ENCODE results near the gene NUP93. TPM values are rescaled to one million over a fixed set of nuclear protein-coding genes. Genes with fewer than 3 reads are reported as not detected.
"Not testable (repeated sequence)": the region's sequence is repeated elsewhere in the genome, so short reads cannot be mapped to it uniquely, and the experiment has no call there.

NUP93 gene
- total RNA-seq, 1 donor from 2014 or later = 152 TPM

DNA sequence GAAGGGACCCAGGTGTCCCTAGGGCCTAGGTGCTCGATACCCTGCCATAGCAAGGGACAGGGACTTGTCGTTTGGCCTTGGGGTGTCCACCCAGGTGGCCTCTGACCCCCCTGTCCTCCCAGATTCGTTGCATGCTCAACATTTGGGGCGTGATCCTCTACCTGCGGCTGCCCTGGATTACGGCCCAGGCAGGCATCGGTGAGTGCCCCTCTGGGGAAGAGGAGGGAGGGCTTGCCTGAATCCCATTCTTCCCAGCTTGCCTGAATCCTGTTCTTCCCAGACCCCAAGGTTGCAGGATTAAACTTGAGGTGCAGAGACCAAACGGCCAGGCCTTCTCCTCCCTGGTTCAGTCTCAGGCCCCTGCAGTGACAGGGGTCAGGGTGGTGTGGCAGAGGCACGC is 138.2 kb downstream of the NUP93 start:
- Mint-ChIP-seq H3K9me3 (no peaks in the 10 kb centered on the region), H3K4me1 (ENCODE audit: low read depth) (peaks cover 13% of the 10 kb centered on the region), H3K4me3 (no peak overlapping the region), H3K27me3 (ENCODE audit: insufficient read depth) (no peaks in the 10 kb centered on the region), H3K27ac (no peak overlapping the region), H3K36me3 (ENCODE audit: low read depth) (no peaks in the 10 kb centered on the region)
- intact Hi-C loops (cut with micrococcal nuclease) = loop anchor here (5.0 to 10.0 kb wide), 2 partner anchors 177 to 291 kb away; no protein-coding TSS in a partner anchor
- no peak for DNase-seq (ENCODE audit: low spot score)

- H3K4me1 Mint-ChIP-seq (ENCODE audit: low read depth); H3K4me3 Mint-ChIP-seq; H3K27ac Mint-ChIP-seq; H3K9me3 Mint-ChIP-seq; H3K27me3 Mint-ChIP-seq (ENCODE audit: insufficient read depth); H3K36me3 Mint-ChIP-seq (ENCODE audit: low read depth); DNase-seq (ENCODE audit: low spot score): not testable (repeated sequence)
- intact Hi-C loops (cut with micrococcal nuclease) = loop anchor here (5.0 to 10.0 kb wide), 2 partner anchors 176 to 291 kb away; no protein-coding TSS in a partner anchor
Observed at GRCh38 chr16:56868766-56869165, 138.8 kb downstream of the NUP93 start.

DNA sequence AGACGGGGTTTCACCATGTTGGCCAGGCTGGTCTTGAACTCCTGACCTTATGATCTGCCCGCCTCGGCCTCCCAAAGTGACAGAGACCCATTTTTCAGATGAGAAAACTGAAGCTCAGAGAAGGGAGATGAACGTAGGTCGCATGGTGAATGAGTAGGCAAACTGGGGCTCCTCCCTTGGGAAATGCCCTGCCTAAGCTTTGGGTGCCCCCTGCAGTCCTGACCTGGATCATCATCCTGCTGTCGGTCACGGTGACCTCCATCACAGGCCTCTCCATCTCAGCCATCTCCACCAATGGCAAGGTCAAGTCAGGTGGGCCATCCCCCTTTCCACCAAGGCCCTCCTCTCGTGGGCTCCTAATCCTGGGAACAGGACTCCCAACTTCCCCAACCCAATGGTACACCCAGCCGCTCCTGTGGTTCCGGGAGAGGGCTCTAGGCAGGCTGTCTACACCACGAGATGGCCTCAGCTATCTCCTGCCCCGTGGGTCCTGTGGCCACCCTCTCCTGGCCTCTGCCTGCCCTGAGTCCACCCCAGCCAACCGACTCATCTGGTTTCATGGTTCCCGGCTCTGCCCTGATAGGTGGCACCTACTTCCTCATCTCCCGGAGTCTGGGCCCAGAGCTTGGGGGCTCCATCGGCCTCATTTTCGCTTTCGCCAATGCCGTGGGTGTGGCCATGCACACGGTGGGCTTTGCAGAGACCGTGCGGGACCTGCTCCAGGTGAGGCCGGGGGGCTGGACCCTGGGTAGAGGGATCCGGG is 139.8 kb downstream of the NUP93 start:
- Mint-ChIP-seq H3K4me1 (ENCODE audit: low read depth) (peaks cover 7% of the 10 kb centered on the region), H3K36me3 (ENCODE audit: low read depth) (no peaks in the 10 kb centered on the region), H3K27me3 (ENCODE audit: insufficient read depth) (no peaks in the 10 kb centered on the region), H3K27ac (no peak overlapping the region), H3K4me3 (no peak overlapping the region), H3K9me3 (no peaks in the 10 kb centered on the region)
- no peak for DNase-seq (ENCODE audit: low spot score)
- intact Hi-C loops (cut with micrococcal nuclease) = loop anchor here (5.0 to 10.0 kb wide), 2 partner anchors 175 to 292 kb away; no protein-coding TSS in a partner anchor

GRCh38 chr16:56870276-56870888 is 140.5 kb downstream of the NUP93 start:
- DNase-seq (ENCODE audit: low spot score) = no peak
- H3K27me3 Mint-ChIP-seq (ENCODE audit: insufficient read depth) = no peaks in the 10 kb centered on the region
- intact Hi-C loops (cut with micrococcal nuclease) = no loop called here
- H3K4me1 Mint-ChIP-seq (ENCODE audit: low read depth) = peaks cover 7% of the 10 kb centered on the region
- H3K9me3 Mint-ChIP-seq = no peaks in the 10 kb centered on the region
- no peaks in the 10 kb centered on the region for H3K36me3 Mint-ChIP-seq (ENCODE audit: low read depth)
- H3K27ac Mint-ChIP-seq = no peak overlapping the region
- no peak overlapping the region for H3K4me3 Mint-ChIP-seq

DNA sequence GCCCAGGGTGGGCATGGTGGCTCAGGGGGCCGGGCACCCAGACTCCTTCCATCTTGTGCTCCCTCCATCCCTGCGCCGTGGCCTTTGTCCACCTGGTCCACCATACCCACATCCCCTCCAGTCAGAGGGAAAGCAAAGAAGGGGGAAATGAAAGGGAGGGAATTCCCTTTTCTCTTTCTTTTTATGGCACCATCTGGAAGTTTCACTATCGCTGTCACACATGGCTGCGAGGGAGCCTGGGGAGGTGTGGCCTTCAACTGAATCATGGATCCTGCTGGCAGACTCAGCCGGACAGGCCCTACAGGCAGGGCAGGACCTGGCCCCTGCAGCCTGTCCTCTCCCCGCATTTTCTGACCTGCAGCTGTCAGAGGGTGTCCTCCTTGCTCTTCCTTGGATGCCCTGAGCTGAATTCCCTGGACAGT is 141.3 kb downstream of the NUP93 start:
- DNase-seq (ENCODE audit: low spot score) = no peak
- Mint-ChIP-seq H3K4me3 (no peak overlapping the region), H3K4me1 (ENCODE audit: low read depth) (peaks cover 7% of the 10 kb centered on the region), H3K36me3 (ENCODE audit: low read depth) (no peaks in the 10 kb centered on the region), H3K27ac (no peak overlapping the region), H3K9me3 (no peaks in the 10 kb centered on the region), H3K27me3 (ENCODE audit: insufficient read depth) (peaks cover 2% of the 10 kb centered on the region)
- intact Hi-C loops (cut with micrococcal nuclease) = loop anchor here (1.0 kb wide), 1 partner anchor 74 kb away; no protein-coding TSS in a partner anchor

DNA sequence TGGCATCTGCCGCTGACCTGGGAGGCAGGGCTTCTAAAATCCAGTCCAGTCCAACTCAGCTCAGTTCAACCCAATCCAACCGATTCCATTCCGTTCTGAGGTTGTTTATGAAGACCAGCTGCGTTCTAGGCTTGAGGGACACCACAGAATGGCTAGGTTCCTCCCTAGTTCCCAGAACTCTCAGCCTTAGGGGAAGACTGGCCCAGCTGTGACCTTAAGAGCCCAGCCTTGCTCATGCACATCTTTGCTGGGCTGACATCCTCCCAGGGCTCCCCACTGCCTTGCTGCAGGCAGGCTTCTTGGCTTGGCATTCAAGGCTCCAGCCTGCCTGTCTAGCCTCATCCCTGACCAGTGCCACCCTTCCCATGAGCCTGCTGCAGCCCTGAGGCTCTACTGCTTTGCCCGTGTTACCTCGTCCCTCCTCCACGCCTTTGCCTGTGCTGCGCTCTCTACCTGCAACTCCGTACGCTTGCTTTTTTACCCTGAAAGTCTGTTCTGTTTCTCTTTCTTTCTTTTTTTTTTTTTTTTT is 143.0 kb downstream of the NUP93 start:
- no peaks in the 10 kb centered on the region for H3K9me3 Mint-ChIP-seq
- intact Hi-C loops (cut with micrococcal nuclease) = no loop called here
- DNase-seq (ENCODE audit: low spot score) = no peak
- no peaks in the 10 kb centered on the region for H3K4me1 Mint-ChIP-seq (ENCODE audit: low read depth)
- peaks cover 2% of the 10 kb centered on the region for H3K27me3 Mint-ChIP-seq (ENCODE audit: insufficient read depth)
- no peak overlapping the region for H3K27ac Mint-ChIP-seq
- H3K4me3 Mint-ChIP-seq = no peak overlapping the region
- H3K36me3 Mint-ChIP-seq (ENCODE audit: low read depth) = no peaks in the 10 kb centered on the region

DNA sequence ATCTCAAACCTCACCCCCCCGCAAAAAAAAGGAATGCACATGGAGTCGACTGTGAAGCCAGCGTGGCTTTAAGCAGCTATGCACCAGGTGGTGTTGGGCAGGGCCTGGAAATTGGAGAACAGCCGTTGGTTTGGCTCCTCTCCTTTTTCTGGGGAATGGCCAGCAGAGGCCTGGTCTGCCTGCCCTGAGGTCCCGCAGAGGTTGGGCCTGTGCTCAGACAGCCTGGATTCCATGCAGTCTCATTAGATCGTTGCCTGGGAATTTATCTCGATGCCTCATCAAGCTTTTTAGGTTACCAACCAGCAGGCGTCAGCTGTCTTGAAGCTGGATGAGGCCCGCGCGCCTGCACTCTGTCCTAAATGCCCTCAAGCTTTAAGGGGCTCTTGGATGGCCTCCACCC is 144.9 kb downstream of the NUP93 start:
- no peaks in the 10 kb centered on the region for H3K4me1 Mint-ChIP-seq (ENCODE audit: low read depth)
- DNase-seq (ENCODE audit: low spot score) = no peak
- intact Hi-C loops (cut with micrococcal nuclease) = no loop called here
- no peaks in the 10 kb centered on the region for H3K36me3 Mint-ChIP-seq (ENCODE audit: low read depth)
- peaks cover 3% of the 10 kb centered on the region for H3K27me3 Mint-ChIP-seq (ENCODE audit: insufficient read depth)
- H3K27ac Mint-ChIP-seq = no peak overlapping the region
- no peak overlapping the region for H3K4me3 Mint-ChIP-seq
- no peaks in the 10 kb centered on the region for H3K9me3 Mint-ChIP-seq

- H3K9me3 Mint-ChIP-seq = no peaks in the 10 kb centered on the region
- H3K27me3 Mint-ChIP-seq (ENCODE audit: insufficient read depth) = peaks cover 3% of the 10 kb centered on the region
- H3K36me3 Mint-ChIP-seq (ENCODE audit: low read depth) = no peaks in the 10 kb centered on the region
- H3K4me3 Mint-ChIP-seq = no peak overlapping the region
- H3K4me1 Mint-ChIP-seq (ENCODE audit: low read depth) = no peaks in the 10 kb centered on the region
- no peak for DNase-seq (ENCODE audit: low spot score)
- intact Hi-C loops (cut with micrococcal nuclease) = no loop called here
- no peak overlapping the region for H3K27ac Mint-ChIP-seq
Observed at GRCh38 chr16:56876048-56876447, 146.1 kb downstream of the NUP93 start.

DNA sequence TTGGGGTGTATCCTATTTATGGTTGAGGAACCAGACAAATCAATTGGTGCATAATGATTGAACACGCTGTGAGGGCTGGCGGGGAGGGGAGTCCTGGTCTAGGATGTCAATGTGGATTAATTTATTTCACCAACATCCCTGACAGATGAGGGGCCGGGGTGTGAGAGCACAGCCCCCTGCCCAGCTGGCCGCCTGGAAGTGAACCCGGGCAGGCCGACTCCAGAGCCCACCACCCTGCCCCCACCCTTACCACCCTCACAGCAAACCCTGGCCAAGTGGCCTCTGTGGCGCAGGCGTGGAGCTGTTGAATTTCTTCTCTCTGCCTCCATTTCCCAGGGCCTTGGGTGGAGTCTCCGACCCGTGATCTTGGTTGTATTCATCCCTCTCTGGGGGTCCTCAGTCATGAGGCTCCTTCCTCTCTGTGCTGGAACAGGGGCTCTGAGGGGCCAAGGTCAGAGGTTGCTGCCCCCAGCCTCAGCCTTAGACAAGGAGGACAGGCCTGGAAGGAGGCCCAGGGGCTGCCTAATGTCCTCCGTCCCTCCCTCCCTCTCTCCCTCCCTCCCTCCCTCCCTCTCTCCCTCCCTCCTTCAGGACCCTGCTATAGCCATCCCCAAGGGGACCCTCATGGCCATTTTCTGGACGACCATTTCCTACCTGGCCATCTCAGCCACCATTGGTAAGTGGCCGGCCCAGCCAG is 147.7 kb downstream of the NUP93 start:
- Mint-ChIP-seq H3K27me3 (ENCODE audit: insufficient read depth) (peaks cover 3% of the 10 kb centered on the region), H3K4me3 (no peak overlapping the region), H3K4me1 (ENCODE audit: low read depth) (no peaks in the 10 kb centered on the region), H3K36me3 (ENCODE audit: low read depth) (no peaks in the 10 kb centered on the region), H3K9me3 (no peaks in the 10 kb centered on the region), H3K27ac (no peak overlapping the region)
- intact Hi-C loops (cut with micrococcal nuclease) = no loop called here
- no peak for DNase-seq (ENCODE audit: low spot score)

DNA sequence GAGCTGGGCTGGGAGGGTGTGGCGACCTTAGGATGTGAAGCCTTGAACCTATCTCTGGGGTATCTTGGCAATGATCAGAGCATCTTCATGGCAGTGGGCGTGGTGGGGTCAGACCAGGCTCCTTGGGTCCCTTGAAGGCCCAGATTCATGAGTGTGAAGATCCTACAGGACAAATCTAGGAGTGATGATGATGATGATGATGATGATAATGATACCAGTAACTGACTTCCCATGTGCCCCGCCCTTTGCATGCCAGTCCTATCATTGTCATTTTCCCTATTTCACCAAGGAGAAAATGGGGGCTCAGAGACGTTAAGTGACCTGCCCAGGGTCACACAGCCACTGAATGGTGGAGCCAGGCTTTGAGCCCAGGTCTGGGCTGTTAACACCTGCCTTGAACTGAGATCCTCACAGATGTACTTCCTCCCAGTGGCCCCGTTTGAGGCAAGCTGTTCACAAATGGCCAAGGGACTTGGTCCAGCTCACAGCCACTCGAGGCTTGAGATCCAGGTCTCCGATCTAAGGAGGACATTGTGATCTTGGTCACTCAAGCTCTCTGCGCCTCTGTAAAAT is 148.4 kb downstream of the NUP93 start:
- Mint-ChIP-seq H3K27me3 (ENCODE audit: insufficient read depth) (peaks cover 3% of the 10 kb centered on the region), H3K27ac (no peak overlapping the region), H3K4me1 (ENCODE audit: low read depth) (no peaks in the 10 kb centered on the region), H3K9me3 (no peaks in the 10 kb centered on the region), H3K36me3 (ENCODE audit: low read depth) (no peaks in the 10 kb centered on the region), H3K4me3 (no peak overlapping the region)
- DNase-seq (ENCODE audit: low spot score) = no peak
- intact Hi-C loops (cut with micrococcal nuclease) = no loop called here

GRCh38 chr16:56879276-56879675 is 149.3 kb downstream of the NUP93 start:
- no peak for DNase-seq (ENCODE audit: low spot score)
- intact Hi-C loops (cut with micrococcal nuclease) = no loop called here
- Mint-ChIP-seq H3K9me3 (no peaks in the 10 kb centered on the region), H3K36me3 (ENCODE audit: low read depth) (no peaks in the 10 kb centered on the region), H3K27me3 (ENCODE audit: insufficient read depth) (peaks cover 3% of the 10 kb centered on the region), H3K4me1 (ENCODE audit: low read depth) (no peaks in the 10 kb centered on the region), H3K27ac (no peak overlapping the region), H3K4me3 (no peak overlapping the region)

- H3K36me3 Mint-ChIP-seq (ENCODE audit: low read depth) = no peaks in the 10 kb centered on the region
Observed at GRCh38 chr16:56880176-56880575, 150.2 kb downstream of the NUP93 start.

More at GRCh38 chr16:56880176-56880575, 150.2 kb downstream of the NUP93 start:
- H3K4me1 Mint-ChIP-seq (ENCODE audit: low read depth) = no peaks in the 10 kb centered on the region
- no peak overlapping the region for H3K4me3 Mint-ChIP-seq
- H3K9me3 Mint-ChIP-seq = no peaks in the 10 kb centered on the region
- intact Hi-C loops (cut with micrococcal nuclease) = no loop called here
- no peak for DNase-seq (ENCODE audit: low spot score)
- H3K27me3 Mint-ChIP-seq (ENCODE audit: insufficient read depth) = peaks cover 3% of the 10 kb centered on the region
- no peak overlapping the region for H3K27ac Mint-ChIP-seq
